ENCODE results near the gene RNF167. TPM values are rescaled to one million over a fixed set of nuclear protein-coding genes. Genes with fewer than 3 reads are reported as not detected.
A peak's percentile ranks its signal among the peaks of the same experiment; 100 is the strongest.

RNF167 gene
- total RNA-seq, 1 donor from 2014 or later = 44.1 TPM

DNA sequence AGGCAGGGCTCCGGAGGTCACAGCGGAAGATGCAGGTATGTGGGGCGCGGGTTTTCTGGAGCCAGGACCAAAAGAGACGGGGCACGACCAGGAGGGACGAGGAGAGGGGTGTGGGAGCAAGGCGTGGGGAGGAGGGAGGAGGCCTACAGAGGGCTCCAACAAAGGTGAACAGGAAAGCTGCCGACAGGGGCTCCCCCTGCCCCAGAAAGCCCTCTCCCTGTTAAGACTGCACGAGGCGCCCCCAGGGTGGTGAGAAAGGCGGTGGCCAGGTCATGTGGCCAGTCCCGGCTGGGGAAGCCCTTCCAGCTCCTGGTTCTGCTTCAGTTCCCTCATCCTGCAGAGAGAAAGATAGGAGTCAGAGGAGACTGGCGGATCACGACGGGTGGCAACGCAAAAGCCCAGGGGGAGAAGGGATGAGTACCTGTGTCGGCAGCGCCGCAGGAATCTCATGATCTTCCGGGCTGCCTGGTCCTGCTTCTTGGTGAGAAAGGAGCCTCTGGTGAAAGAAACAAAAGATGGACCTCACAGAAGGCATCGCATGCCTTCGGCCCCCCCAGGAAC, 28.5 kb downstream of the RNF167 start:
- DNase-seq (ENCODE audit: low read depth) = no peak
- TF ChIP-seq, protein P1, sequence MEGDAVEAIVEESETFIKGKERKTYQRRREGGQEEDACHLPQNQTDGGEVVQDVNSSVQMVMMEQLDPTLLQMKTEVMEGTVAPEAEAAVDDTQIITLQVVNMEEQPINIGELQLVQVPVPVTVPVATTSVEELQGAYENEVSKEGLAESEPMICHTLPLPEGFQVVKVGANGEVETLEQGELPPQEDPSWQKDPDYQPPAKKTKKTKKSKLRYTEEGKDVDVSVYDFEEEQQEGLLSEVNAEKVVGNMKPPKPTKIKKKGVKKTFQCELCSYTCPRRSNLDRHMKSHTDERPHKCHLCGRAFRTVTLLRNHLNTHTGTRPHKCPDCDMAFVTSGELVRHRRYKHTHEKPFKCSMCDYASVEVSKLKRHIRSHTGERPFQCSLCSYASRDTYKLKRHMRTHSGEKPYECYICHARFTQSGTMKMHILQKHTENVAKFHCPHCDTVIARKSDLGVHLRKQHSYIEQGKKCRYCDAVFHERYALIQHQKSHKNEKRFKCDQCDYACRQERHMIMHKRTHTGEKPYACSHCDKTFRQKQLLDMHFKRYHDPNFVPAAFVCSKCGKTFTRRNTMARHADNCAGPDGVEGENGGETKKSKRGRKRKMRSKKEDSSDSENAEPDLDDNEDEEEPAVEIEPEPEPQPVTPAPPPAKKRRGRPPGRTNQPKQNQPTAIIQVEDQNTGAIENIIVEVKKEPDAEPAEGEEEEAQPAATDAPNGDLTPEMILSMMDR (IDR thresholded peaks at IDR 0.05; ENCODE audit: insufficient read depth, low read length, poor library complexity, severe bottlenecking) = no peak
- Histone ChIP-seq H3K36me3 (ENCODE audit: control insufficient read depth, insufficient read depth, low read length) (no peaks in the 10 kb centered on the region), H3K4me3 (ENCODE audit: low read depth, low read length) (peak overlapping the region; percentile 63), H3K27me3 (ENCODE audit: control insufficient read depth, insufficient read depth, low read length) (no peaks in the 10 kb centered on the region)

DNA sequence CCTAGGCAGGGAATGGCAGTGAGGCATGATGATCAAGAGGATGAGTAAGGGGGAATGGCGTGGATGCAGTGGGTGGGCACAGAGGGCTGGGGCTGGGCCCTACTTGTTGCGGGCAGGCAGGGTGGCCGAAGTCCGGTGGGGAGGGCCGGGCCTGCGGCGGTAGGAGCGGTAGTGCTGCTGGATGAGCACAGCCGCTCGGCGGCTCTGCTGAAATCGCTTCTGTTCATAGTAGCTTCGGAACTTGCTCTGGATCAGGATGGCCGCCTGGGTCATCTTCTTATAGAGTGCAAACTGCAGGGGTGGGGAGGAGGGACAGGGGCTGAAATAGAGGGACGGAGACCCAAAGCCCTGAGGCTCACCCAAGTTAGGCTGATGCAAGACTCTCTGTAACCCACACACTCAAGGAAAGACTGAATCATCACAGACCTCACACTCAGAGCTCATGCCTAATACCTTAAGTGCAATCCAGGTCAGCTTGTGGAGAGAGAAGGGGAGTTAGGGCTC, 29.0 kb downstream of the RNF167 start:
- Histone ChIP-seq H3K4me3 (ENCODE audit: low read depth, low read length) (peak overlapping the region; percentile 63), H3K36me3 (ENCODE audit: control insufficient read depth, insufficient read depth, low read length) (no peaks in the 10 kb centered on the region)

DNA sequence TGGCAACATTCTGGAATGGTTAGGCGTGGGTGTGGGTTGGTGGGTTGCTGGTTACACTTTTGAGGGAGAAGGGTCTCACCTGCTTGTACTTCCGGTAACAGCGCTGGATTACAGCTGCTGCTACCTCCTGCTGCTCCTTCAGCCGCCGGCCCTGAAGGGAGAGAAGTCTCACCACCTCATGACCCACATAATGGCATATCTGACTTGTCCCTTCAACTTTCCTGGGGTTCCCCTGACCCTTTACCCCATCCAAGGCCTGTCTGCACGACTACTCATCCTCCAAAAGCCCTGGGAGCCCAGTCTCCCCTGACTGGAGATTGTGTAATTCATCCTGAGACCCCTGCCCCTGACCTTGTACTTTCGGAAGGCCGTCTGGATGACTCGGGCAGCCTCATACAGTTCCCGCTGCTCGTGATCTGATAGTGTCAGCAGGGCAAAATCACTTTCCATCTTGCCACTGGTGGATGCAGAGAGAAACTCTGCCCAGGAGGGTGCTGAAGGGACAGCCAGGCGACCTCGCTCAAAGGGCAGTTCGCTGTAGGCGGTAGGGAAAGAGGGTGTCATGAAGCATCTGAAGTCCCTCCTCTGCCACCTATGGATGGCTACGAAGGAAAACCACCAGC, 29.6 kb downstream of the RNF167 start:
- H3K27me3 ChIP-seq (ENCODE audit: control insufficient read depth, insufficient read depth, low read length) = no peaks in the 10 kb centered on the region
- H3K36me3 ChIP-seq (ENCODE audit: control insufficient read depth, insufficient read depth, low read length) = no peaks in the 10 kb centered on the region
- TF ChIP-seq, protein P1 (IDR thresholded peaks at IDR 0.05; ENCODE audit: insufficient read depth, low read length, poor library complexity, severe bottlenecking) = no peak
- peak overlapping the region; percentile 11 for H3K4me3 ChIP-seq (ENCODE audit: low read depth, low read length)
- DNase-seq (ENCODE audit: low read depth) = no peak

More for the DNA sequence above, 29.0 kb downstream of the RNF167 start:
- TF ChIP-seq, protein P1 (IDR thresholded peaks at IDR 0.05; ENCODE audit: insufficient read depth, low read length, poor library complexity, severe bottlenecking) = no peak
- H3K27me3 ChIP-seq (ENCODE audit: control insufficient read depth, insufficient read depth, low read length) = no peaks in the 10 kb centered on the region
- peak; percentile 82 for DNase-seq (ENCODE audit: low read depth)

DNA sequence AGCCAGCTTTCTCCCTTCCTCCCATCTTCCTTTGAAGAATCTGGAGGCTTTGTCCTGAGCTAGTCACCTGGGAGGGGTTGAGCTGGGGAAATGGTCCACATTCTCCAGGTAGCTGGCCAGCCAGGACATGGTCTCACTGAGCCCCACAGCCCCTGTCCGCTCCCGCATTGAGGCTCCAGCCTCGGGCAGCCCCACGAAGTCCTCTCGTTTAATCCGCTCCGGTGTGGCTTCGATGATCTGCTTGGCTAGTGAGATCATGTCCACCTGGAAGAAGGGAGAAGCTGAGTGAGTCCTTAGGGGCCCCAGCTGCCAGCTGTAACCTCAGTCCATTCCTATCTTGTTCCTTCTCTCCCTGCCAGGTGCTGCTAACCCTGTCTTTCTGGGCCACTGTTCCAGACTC, 30.2 kb downstream of the RNF167 start:
- no peak overlapping the region for H3K4me3 ChIP-seq (ENCODE audit: low read depth, low read length)
- no peak for DNase-seq (ENCODE audit: low read depth)
- H3K36me3 ChIP-seq (ENCODE audit: control insufficient read depth, insufficient read depth, low read length) = no peaks in the 10 kb centered on the region
- no peaks in the 10 kb centered on the region for H3K27me3 ChIP-seq (ENCODE audit: control insufficient read depth, insufficient read depth, low read length)
- TF ChIP-seq, protein P1 (IDR thresholded peaks at IDR 0.05; ENCODE audit: insufficient read depth, low read length, poor library complexity, severe bottlenecking) = no peak

DNA sequence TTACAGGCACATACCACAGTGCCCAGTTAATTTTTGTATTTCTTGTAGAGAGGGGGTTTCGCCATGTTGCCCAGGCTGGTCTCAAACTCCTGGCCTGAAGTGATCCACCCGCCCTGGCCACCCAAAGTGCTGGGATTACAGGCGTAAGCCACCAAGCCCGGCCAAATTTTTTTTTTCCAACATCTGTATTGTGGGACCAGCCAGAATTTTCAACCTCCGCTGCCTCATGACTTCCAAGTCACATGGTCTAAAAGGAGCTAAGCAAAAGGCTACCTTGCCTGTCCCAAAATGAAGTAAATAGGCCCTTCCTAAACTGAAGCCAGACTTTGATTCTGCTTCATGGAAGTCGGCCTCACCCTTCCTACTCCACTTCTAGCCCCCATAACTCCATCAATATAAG, 31.8 kb downstream of the RNF167 start:
- no peak for DNase-seq (ENCODE audit: low read depth)
- Histone ChIP-seq H3K36me3 (ENCODE audit: control insufficient read depth, insufficient read depth, low read length) (no peaks in the 10 kb centered on the region), H3K27me3 (ENCODE audit: control insufficient read depth, insufficient read depth, low read length) (no peaks in the 10 kb centered on the region), H3K4me3 (ENCODE audit: low read depth, low read length) (no peak overlapping the region)
- TF ChIP-seq, protein P1 (IDR thresholded peaks at IDR 0.05; ENCODE audit: insufficient read depth, low read length, poor library complexity, severe bottlenecking) = no peak

Data from kidney epithelial cell (primary cell).